Measurements from ENCODE around the gene CACNA1C. TPM values are rescaled to one million over a fixed set of nuclear protein-coding genes. Genes with fewer than 3 reads are reported as not detected.

Gene CACNA1C
- total RNA-seq, 1 donor from 2014 or later: 201 TPM

- ATAC-seq: no peak
- intact Hi-C loops (cut with micrococcal nuclease): no loop called here
Measured at GRCh38 chr12:2507814-2508213, 455.0 kb downstream of the CACNA1C start.

DNA sequence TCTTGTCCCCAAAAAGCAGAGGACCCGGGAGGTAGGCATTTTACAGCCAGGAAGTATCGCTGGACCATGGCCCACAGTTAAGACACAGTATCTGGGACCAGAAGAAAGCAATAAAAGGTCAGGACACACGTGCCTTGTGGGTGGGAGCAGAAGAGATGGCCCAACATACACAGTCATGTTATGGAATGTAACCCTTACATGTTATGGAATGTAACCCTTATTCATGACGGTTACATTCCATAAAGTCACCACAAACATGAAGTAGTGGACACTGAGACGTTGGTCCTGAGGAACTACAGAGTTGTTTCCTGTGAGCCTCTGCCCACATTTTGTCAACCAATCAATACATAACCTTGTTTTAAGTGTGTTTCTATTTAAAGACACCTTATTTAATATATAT is 456.4 kb downstream of the CACNA1C start:
- no peak for ATAC-seq
- no peak for DNase-seq
- intact Hi-C loops (cut with micrococcal nuclease): no loop called here

More at GRCh38 chr12:2507814-2508213, 455.0 kb downstream of the CACNA1C start:
- DNase-seq: no peak

GRCh38 chr12:2510045-2510444 is 457.3 kb downstream of the CACNA1C start:
- intact Hi-C loops (cut with micrococcal nuclease): no loop called here
- peak; percentile 69 for DNase-seq

GRCh38 chr12:2513141-2514037 is 460.6 kb downstream of the CACNA1C start:
- no peak for ATAC-seq
- intact Hi-C loops (cut with micrococcal nuclease): no loop called here
- no peak for DNase-seq

More at GRCh38 chr12:2510045-2510444, 457.3 kb downstream of the CACNA1C start:
- peak; percentile 93 for ATAC-seq

DNA sequence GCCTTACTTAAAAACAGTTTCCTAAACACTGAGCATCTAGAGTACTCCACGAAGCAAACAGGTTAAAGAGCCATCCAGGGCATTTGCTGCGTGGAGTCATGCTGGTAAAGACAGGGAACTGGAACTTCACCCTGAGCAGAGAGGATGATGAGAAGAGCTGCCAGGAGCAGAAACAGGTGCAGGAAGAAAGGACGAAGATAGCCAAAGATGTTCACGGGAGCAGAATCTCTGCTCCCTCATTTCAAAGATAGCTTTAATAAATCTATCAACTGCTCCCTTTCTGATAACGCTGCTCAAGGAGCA is 461.2 kb downstream of the CACNA1C start:
- DNase-seq: no peak
- no peak for ATAC-seq
- intact Hi-C loops (cut with micrococcal nuclease): no loop called here

- intact Hi-C loops (cut with micrococcal nuclease): no loop called here
- DNase-seq (no peak), ATAC-seq (no peak)
Measured at GRCh38 chr12:2520722-2521246, 468.0 kb downstream of the CACNA1C start.

DNA sequence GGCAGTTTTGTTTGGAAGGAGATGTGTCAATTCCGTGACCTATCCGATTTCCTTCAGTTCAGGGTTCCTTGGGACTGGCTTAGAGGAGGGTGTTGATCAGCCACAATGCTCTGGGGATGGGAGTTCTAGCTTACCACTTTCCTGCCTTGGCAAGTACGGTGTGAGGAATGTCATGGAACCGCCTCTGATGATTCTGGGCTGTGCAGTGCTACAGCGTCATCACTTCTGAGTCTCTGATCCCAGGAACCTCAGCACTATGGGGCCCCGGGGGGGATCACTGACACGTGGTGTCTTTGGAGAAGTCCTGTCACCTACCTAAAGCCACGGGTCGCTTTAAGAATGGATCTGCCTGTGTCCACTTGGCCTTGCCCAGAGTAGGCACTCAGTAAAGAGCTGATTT is 470.5 kb downstream of the CACNA1C start:
- intact Hi-C loops (cut with micrococcal nuclease): no loop called here
- DNase-seq (no peak), ATAC-seq (no peak)

- DNase-seq: no peak
- intact Hi-C loops (cut with micrococcal nuclease): no loop called here
Measured at GRCh38 chr12:2523844-2524243, 471.1 kb downstream of the CACNA1C start.

DNA sequence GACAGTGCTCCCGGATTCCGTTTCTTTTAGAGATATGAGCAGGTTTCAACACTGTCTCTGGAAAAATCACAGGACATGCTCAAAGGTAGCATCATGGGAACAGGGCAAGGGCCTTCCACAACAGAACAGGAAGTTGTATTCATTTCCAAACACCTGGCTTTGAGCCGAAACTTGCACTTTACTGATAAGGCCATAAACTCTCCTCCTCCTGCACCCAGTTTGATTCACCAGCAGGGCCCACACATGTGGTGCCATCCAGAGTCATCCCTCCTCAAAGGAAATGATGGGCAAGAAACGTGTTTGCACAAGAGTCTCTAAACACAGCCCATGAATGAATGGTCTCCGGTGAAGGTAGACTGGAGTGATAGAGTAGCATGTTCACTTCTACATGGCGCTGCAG is 473.6 kb downstream of the CACNA1C start:
- DNase-seq: no peak
- intact Hi-C loops (cut with micrococcal nuclease): no loop called here
- peak; percentile 51 for ATAC-seq

More at GRCh38 chr12:2523844-2524243, 471.1 kb downstream of the CACNA1C start:
- no peak for ATAC-seq

DNA sequence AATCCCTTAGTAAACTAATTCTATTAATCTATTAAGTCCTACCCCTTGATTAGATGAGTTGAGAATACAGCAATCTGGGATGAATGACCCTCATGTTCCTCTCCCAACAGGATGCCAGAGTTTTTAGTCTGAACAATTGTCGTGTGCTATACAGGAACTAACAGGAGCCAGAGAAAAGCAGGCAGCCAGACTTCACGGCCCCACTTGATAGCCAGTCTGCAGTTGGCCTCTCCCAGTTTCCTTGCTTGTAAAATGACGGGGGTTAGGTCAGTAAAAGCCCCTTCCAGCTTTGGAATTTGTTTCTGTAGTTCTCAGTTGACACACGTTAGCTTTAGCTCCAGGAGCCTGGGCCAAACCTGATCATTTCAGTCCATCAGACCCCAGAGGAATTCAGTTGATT is 475.2 kb downstream of the CACNA1C start:
- intact Hi-C loops (cut with micrococcal nuclease): no loop called here
- no peak for DNase-seq
- ATAC-seq: peak; percentile 11

DNA sequence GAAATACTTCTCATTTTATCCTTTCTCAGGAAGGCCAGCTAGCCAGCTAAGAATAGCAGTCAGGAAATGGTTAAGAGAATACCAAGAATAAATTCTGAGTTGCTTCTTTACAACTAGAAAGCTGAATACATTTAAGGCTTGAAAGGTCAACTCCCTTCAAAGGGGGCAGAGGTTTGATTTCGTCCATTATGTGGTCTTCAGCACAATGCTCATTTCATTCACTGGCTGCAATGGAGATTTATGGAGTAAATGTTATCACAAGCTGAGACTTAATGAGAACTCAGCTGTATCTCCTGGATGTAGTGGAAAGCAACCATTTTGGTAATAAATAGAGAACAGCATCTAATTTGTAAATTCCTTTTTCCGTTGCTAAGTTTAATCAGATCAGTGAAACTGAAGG is 477.0 kb downstream of the CACNA1C start:
- DNase-seq (no peak), ATAC-seq (no peak)
- intact Hi-C loops (cut with micrococcal nuclease): no loop called here

GRCh38 chr12:2531371-2531770 is 478.6 kb downstream of the CACNA1C start:
- ATAC-seq (no peak), DNase-seq (no peak)
- intact Hi-C loops (cut with micrococcal nuclease): no loop called here

- ATAC-seq: no peak
- DNase-seq: no peak
- intact Hi-C loops (cut with micrococcal nuclease): no loop called here
Measured at GRCh38 chr12:2533036-2533435, 480.2 kb downstream of the CACNA1C start.

- DNase-seq: no peak
- intact Hi-C loops (cut with micrococcal nuclease): no loop called here
- no peak for ATAC-seq
Measured at GRCh38 chr12:2535583-2536204, 482.9 kb downstream of the CACNA1C start.

GRCh38 chr12:2536724-2537123 is 483.9 kb downstream of the CACNA1C start:
- ATAC-seq (no peak), DNase-seq (no peak)
- intact Hi-C loops (cut with micrococcal nuclease): no loop called here

GRCh38 chr12:2537868-2538541 is 485.2 kb downstream of the CACNA1C start:
- intact Hi-C loops (cut with micrococcal nuclease): no loop called here
- ATAC-seq: no peak
- DNase-seq: no peak

DNA sequence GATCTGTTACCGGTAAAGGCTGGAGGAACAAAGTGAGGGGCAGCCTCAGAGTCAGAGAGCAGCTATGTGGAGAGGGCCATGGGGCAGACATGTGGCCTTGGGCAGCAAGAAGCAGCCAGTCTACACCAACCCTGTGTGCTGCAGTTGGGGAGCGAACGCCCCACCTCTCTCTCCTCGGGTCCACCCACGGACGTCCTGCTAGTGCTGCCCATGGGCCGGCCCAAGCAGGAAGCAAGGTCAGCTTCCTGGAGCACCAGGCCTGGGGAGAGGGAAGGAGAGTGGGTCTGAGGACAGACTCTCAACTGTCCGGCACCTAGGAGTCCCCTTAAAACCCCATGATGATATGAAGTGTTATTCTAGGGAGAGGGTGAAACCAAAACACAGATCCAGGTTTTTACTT is 487.2 kb downstream of the CACNA1C start:
- no peak for ATAC-seq
- intact Hi-C loops (cut with micrococcal nuclease): no loop called here
- peak; percentile 66 for DNase-seq

GRCh38 chr12:2540535-2540941 is 487.8 kb downstream of the CACNA1C start:
- ATAC-seq (no peak), DNase-seq (peak; percentile 54)
- intact Hi-C loops (cut with micrococcal nuclease): no loop called here

- DNase-seq (no peak), ATAC-seq (no peak)
- intact Hi-C loops (cut with micrococcal nuclease): no loop called here
Measured at GRCh38 chr12:2541631-2542204, 488.9 kb downstream of the CACNA1C start.

DNA sequence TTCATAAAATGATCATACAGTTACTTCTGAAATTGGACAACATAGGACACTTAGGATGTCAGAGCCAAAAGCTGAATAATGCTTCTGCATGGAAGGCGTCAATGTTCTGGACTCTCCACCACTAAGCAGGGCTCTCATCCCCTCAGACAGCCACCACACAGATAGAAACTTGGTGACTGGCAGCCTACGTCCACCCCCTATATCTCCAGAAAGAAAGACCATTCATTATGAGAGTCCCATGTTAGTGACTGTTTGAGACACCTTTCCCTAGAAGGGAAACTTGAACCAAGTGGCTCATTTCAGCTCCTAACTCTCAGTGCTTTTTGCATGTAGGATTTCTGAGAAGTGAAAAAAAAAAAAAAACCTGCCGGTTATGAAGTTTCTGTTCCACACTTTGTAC is 491.0 kb downstream of the CACNA1C start:
- DNase-seq (no peak), ATAC-seq (no peak)
- intact Hi-C loops (cut with micrococcal nuclease): no loop called here

All from left ventricle myocardium superior (tissue), 1 donor.